Measurements from ENCODE around the gene ZBTB20. TPM values are rescaled to one million over a fixed set of nuclear protein-coding genes. Genes with fewer than 3 reads are reported as not detected.
A peak's percentile ranks its signal among the peaks of the same experiment; 100 is the strongest.

The ZBTB20 gene
- total RNA-seq, 2 donors from 2014 or later = 19.8 to 23.1 TPM

DNA sequence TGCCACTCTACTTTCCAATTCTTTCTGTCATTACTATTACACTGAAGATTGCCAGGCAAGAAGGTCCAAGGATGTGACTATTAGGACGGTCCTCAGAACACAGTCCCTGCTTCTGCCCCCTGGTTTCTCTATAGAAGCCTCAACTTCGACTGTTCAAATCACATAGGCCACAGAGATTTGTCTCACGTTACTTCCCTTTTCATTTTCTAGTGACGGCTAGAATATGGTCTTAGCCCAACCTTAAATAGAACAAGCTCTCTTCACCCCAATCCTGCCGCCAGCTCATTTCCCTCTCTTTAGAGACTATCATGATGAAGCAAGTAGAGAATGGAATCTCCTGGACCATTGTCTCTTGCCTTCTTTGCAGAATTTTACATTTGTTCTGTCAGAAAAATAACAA lies 768.3 kb downstream of the ZBTB20 start:
- no peak overlapping the region for H3K27ac Mint-ChIP-seq
- no peak for ATAC-seq (replicated peaks in 1 of 2)
- H3K27me3 Mint-ChIP-seq (ENCODE audit: low read depth) = no peaks in the 10 kb centered on the region
- DNase-seq = no peak
- no peaks in the 10 kb centered on the region for H3K9me3 Mint-ChIP-seq
- peaks cover 0 to 2% of the 10 kb centered on the region in 2 donors for H3K36me3 Mint-ChIP-seq (ENCODE audit: insufficient read depth in 2 of 2)
- H3K4me1 Mint-ChIP-seq (ENCODE audit: low read depth) = no peaks in the 10 kb centered on the region
- no peak overlapping the region for H3K4me3 Mint-ChIP-seq

DNA sequence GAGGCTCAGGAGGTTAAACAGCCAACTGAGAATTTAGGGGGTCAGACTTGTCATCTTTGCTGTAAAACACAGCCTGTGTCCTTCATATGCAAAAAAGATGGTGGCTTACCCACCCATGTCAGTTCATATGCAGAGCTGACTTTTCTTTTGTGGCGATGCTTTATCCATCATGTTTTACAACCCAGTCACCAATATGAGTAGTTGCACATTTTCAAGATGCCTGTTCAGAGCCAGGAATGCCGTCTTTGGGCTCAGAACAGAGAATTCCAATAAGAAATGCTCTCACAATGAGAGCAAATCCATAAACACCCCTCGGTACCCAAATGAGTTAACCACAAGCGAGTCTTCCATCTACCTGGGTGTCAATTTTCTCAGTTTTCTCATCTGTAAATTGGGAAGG lies 769.7 kb downstream of the ZBTB20 start:
- no peaks in the 10 kb centered on the region for H3K9me3 Mint-ChIP-seq
- H3K4me1 Mint-ChIP-seq (ENCODE audit: low read depth) = no peaks in the 10 kb centered on the region
- no peaks in the 10 kb centered on the region for H3K27me3 Mint-ChIP-seq (ENCODE audit: low read depth)
- DNase-seq (no peak), ATAC-seq (replicated peaks in 1 of 2) (no peak)
- H3K36me3 Mint-ChIP-seq (ENCODE audit: insufficient read depth in 2 of 2) = peaks cover 0 to 2% of the 10 kb centered on the region in 2 donors
- no peak overlapping the region for H3K27ac Mint-ChIP-seq
- no peak overlapping the region for H3K4me3 Mint-ChIP-seq

DNA sequence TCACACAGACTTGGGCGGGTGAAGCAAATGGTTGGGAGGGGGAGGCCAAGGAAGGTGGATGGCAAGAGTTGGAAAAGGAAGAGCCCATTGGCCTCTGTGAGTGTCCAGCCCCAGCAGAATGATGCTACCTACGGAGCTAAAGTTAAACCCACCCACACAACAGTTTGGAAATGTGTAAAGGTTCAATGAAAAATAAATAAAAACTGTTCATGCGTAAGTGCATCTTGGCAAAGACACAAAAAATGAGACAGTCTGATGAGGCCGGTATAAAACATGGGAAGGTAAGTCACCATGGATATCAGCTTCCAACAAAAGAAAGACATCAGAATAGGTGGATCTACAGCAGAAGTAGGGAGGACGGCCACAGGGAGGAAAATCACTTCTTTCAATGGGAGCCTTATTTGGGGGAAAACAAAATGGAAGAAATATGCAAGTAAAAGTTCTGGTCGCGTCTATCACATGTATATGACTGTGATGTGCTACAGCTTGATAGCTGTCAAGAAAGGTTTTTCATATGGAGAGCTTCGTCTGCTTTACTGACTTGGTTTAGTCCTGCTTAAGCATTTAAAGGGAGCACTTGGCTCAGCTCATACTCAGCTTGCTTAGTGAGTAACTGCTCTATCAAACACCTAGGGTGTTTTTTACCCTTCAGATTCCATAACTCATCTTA lies 770.4 kb downstream of the ZBTB20 start:
- no peaks in the 10 kb centered on the region for H3K27me3 Mint-ChIP-seq (ENCODE audit: low read depth)
- no peaks in the 10 kb centered on the region for H3K9me3 Mint-ChIP-seq
- no peaks in the 10 kb centered on the region for H3K4me1 Mint-ChIP-seq (ENCODE audit: low read depth)
- no peak overlapping the region for H3K27ac Mint-ChIP-seq
- peaks cover 0 to 3% of the 10 kb centered on the region in 2 donors for H3K36me3 Mint-ChIP-seq (ENCODE audit: insufficient read depth in 2 of 2)
- ATAC-seq (replicated peaks in 1 of 2) (no peak), DNase-seq (no peak)
- no peak overlapping the region for H3K4me3 Mint-ChIP-seq

DNA sequence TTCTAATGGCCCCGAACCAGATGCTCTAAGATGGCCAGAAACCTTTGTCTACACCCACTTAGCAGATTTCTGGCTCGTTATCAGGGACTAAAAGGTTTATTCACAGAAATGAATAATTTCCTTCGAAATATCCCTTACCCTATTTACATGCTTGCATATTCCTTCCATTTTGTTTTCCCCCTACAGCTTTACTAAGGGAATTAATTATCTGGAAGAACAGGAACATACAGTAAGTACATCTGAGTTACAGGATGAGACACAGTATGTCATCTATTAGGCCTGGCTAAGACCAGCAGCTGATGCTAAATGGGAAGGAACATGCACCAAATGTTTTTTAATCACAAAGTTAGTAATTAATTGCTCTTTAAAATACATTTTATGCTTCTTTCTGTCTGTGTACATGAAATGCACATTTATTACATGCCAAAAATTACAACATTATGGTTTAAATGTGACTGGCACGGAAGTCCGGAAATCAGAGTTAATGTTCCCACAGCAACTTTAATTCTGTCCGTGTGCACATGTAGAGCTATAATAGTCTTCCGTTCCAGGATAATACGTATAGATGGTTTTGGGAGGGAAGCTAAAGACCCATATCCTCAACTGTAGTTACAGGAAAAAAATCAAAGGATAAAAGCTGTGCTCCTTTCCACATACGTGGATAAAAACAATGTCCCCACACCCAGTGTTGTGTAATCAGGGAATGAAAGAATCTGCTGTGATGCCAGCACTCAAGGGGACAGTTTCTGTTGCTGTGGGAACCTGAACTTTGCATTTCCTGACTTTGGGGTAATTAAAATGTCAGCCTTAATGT lies 771.3 kb downstream of the ZBTB20 start:
- no peaks in the 10 kb centered on the region for H3K27me3 Mint-ChIP-seq (ENCODE audit: low read depth)
- no peaks in the 10 kb centered on the region for H3K9me3 Mint-ChIP-seq
- ATAC-seq (replicated peaks in 1 of 2) (no peak), DNase-seq (no peak)
- no peak overlapping the region for H3K4me3 Mint-ChIP-seq
- H3K36me3 Mint-ChIP-seq (ENCODE audit: insufficient read depth in 2 of 2) = peaks cover 0 to 3% of the 10 kb centered on the region in 2 donors
- H3K27ac Mint-ChIP-seq = no peak overlapping the region
- H3K4me1 Mint-ChIP-seq (ENCODE audit: low read depth) = no peaks in the 10 kb centered on the region

DNA sequence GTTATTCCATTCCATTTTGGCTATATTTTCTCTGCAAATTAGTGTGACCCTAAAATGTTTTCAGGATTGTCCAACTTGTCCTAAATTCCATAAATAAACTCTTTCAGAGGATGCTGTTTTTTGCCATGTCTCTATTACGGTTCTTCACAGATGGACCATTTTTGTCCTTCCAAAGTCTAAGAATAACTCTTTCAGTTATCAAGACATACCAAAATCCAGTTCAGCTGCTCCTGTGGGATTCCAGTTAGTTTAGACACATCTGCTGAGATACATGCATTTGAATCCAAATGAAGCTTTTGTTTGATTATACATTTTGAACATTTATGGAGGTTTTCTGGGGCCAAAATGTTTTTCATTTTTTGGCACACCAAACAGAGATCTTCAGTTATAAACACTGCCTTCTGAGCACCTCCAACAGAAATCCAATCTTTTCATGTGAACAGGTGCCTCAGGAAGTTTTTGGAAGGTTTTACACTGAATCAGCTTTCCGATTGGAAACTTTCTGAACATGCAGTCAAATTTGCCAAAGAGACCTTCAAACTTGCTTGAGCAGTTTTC lies 772.6 kb downstream of the ZBTB20 start:
- no peak for ATAC-seq (replicated peaks in 1 of 2)
- H3K9me3 Mint-ChIP-seq = no peaks in the 10 kb centered on the region
- H3K27ac Mint-ChIP-seq = no peak overlapping the region
- no peaks in the 10 kb centered on the region for H3K27me3 Mint-ChIP-seq (ENCODE audit: low read depth)
- peaks cover 0 to 3% of the 10 kb centered on the region in 2 donors for H3K36me3 Mint-ChIP-seq (ENCODE audit: insufficient read depth in 2 of 2)
- no peaks in the 10 kb centered on the region for H3K4me1 Mint-ChIP-seq (ENCODE audit: low read depth)
- no peak overlapping the region for H3K4me3 Mint-ChIP-seq
- DNase-seq = no peak

DNA sequence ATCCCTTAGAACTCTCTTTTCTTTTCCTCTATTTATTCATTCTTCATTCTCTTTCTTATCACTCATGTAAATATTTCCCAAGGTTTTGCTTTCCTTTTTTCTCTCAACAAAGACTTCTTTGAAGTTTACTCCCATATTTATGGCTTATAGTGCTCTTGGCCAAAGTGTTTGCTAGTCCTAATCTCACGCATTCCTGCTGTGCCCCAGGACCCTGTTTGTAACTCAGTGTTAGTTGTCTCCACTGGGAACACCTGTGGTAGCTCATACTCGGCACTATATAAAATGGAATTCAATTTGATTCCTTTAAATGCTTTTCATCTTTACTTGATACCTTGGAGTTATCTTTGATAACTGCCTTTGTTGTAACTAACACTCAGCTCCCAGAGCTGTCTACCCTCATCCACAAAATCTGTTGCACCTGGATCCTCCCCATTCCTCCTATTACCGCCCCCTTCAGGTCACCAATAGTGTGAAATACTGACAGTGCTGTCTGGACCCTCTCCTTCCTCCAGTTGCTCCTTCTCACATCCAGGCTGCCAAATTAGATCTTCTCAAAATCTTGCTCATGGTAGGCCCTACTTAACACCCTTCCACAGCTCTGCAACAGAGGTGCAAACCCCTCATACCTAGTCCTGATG lies 776.4 kb downstream of the ZBTB20 start:
- DNase-seq = no peak
- peaks cover 0 to 2% of the 10 kb centered on the region in 2 donors for H3K36me3 Mint-ChIP-seq (ENCODE audit: insufficient read depth in 2 of 2)
- ATAC-seq (replicated peaks in 1 of 2) = no peak
- peak overlapping the region; percentile 22 for H3K27ac Mint-ChIP-seq
- no peak overlapping the region for H3K4me3 Mint-ChIP-seq
- H3K9me3 Mint-ChIP-seq = no peaks in the 10 kb centered on the region
- no peaks in the 10 kb centered on the region for H3K4me1 Mint-ChIP-seq (ENCODE audit: low read depth)
- no peaks in the 10 kb centered on the region for H3K27me3 Mint-ChIP-seq (ENCODE audit: low read depth)

GRCh38 chr3:114365909-114366308 lies 781.2 kb downstream of the ZBTB20 start:
- Mint-ChIP-seq H3K27ac (no peak overlapping the region), H3K4me3 (no peak overlapping the region), H3K4me1 (ENCODE audit: low read depth) (peaks cover 30% of the 10 kb centered on the region), H3K9me3 (no peaks in the 10 kb centered on the region), H3K27me3 (ENCODE audit: low read depth) (no peaks in the 10 kb centered on the region), H3K36me3 (ENCODE audit: insufficient read depth in 2 of 2) (no peaks in the 10 kb centered on the region)
- DNase-seq = no peak
- no peak for ATAC-seq (replicated peaks in 1 of 2)

DNA sequence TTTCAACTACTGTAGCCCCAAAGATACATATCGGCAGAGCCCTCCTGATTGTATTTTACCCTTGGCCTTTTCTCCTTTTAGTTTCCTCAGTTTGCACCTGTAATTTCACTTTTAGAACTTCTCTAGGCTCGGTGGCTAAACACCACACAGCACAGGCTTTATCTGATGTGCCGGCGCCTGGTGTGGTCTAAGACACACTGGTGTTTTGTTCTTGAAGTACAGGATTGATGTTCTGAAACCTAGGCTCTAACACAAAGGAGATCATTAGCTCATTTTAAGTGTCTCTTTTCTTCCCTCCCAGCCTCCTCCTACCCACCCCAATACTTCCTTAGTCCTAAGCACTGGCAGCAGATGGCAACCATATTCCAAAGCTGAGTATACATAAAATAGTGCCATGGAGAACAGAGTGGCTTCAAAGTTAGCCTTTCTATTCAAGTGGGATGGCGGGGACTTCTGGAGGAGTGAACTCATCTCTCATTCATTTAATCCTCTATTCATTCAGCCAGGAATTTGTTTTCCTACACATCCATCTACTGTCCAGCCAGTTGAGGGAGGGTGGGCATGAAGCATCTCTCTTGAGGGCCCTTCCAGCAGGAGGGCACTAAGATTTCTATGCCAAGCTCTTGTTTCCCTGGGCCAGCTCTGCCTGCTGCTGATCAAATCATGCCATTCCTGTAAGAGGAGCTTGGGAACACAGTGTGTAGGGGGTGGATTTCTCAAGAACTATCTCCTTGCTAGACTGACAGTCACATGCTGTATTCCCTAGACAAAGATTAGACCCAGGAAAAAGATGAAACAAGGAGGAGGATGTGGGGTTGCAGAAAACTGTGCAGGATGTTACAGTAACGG lies 782.1 kb downstream of the ZBTB20 start:
- no peaks in the 10 kb centered on the region for H3K27me3 Mint-ChIP-seq (ENCODE audit: low read depth)
- ATAC-seq (replicated peaks in 1 of 2) = no peak
- H3K4me1 Mint-ChIP-seq (ENCODE audit: low read depth) = peaks cover 30% of the 10 kb centered on the region
- DNase-seq = no peak
- no peak overlapping the region for H3K4me3 Mint-ChIP-seq
- H3K9me3 Mint-ChIP-seq = no peaks in the 10 kb centered on the region
- H3K27ac Mint-ChIP-seq = no peak overlapping the region
- no peaks in the 10 kb centered on the region for H3K36me3 Mint-ChIP-seq (ENCODE audit: insufficient read depth in 2 of 2)

DNA sequence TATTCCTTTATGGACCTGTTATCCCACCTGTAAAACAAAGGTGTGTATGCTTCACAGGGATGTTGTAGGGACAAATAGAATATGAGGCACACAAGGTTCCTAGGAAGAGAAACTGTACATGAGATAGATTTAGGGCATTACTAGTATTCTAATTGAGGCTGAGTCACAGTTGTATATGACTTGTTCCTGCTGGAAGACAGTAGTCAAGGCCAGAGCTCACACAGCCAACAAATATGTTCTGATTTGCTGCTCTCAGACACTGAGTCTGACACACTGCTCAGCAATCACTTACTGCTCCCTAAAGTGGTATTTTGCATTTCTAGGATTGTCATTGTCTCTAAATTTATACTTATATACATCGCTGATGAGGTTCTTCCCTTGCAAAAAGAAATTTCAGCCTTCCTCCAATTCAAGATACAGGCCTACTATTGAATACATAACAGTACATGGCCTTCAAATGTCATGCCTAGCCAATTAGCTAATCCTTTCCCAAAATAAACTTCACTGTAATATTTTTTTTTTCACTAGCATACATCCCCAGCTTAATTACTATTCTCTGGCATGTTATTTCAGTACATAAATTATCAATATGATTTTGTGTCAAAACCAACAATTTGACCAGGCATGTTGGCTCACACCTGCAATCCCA lies 783.4 kb downstream of the ZBTB20 start:
- H3K36me3 Mint-ChIP-seq (ENCODE audit: insufficient read depth in 2 of 2) = no peaks in the 10 kb centered on the region
- no peak overlapping the region for H3K27ac Mint-ChIP-seq
- ATAC-seq (replicated peaks in 1 of 2) = peak in 1 of 2 donors; percentile 42

DNA sequence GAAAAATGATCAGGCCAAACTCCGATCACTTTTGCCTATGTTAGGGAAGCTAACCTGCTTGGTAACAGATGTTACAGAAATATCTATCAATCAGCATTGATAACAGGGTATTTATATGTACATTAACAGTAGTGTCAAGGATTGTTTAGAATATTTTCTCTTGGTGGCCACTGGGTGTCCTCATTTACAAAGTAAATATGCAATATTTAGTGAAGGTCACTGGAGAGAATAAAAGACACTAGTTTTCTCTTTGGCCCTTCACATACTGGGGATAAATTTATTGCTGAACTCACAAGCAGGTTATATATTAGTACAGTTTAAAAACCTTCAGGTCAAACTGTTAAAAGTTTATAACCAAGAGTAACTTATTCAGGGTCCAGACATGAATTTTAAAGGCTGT lies 784.3 kb downstream of the ZBTB20 start:
- H3K4me3 Mint-ChIP-seq = no peak overlapping the region
- H3K4me1 Mint-ChIP-seq (ENCODE audit: low read depth) = peaks cover 30% of the 10 kb centered on the region
- ATAC-seq (replicated peaks in 1 of 2) (no peak), DNase-seq (no peak)
- no peaks in the 10 kb centered on the region for H3K36me3 Mint-ChIP-seq (ENCODE audit: insufficient read depth in 2 of 2)
- no peaks in the 10 kb centered on the region for H3K27me3 Mint-ChIP-seq (ENCODE audit: low read depth)
- no peaks in the 10 kb centered on the region for H3K9me3 Mint-ChIP-seq
- H3K27ac Mint-ChIP-seq = peak overlapping the region; percentile 84

More for the DNA sequence above, 783.4 kb downstream of the ZBTB20 start:
- H3K9me3 Mint-ChIP-seq = no peaks in the 10 kb centered on the region
- no peaks in the 10 kb centered on the region for H3K27me3 Mint-ChIP-seq (ENCODE audit: low read depth)
- no peak overlapping the region for H3K4me3 Mint-ChIP-seq
- no peak for DNase-seq
- H3K4me1 Mint-ChIP-seq (ENCODE audit: low read depth) = peaks cover 30% of the 10 kb centered on the region

- ATAC-seq (replicated peaks in 1 of 2) (no peak), DNase-seq (no peak)
- H3K27ac Mint-ChIP-seq = peak overlapping the region; percentile 82
- H3K4me1 Mint-ChIP-seq (ENCODE audit: low read depth) = peaks cover 30% of the 10 kb centered on the region
- H3K4me3 Mint-ChIP-seq = no peak overlapping the region
- H3K27me3 Mint-ChIP-seq (ENCODE audit: low read depth) = no peaks in the 10 kb centered on the region
- H3K36me3 Mint-ChIP-seq (ENCODE audit: insufficient read depth in 2 of 2) = no peaks in the 10 kb centered on the region
- no peaks in the 10 kb centered on the region for H3K9me3 Mint-ChIP-seq
Observed at GRCh38 chr3:114361391-114361790, 785.7 kb downstream of the ZBTB20 start.

- DNase-seq = no peak
- H3K9me3 Mint-ChIP-seq = no peaks in the 10 kb centered on the region
- ATAC-seq (replicated peaks in 1 of 2) = peak; percentile 41 to 49
- H3K4me1 Mint-ChIP-seq (ENCODE audit: low read depth) = peaks cover 5% of the 10 kb centered on the region
- no peaks in the 10 kb centered on the region for H3K27me3 Mint-ChIP-seq (ENCODE audit: low read depth)
- H3K36me3 Mint-ChIP-seq (ENCODE audit: insufficient read depth in 2 of 2) = no peaks in the 10 kb centered on the region
- no peak overlapping the region for H3K27ac Mint-ChIP-seq
- H3K4me3 Mint-ChIP-seq = no peak overlapping the region
Observed at GRCh38 chr3:114356525-114356924, 790.6 kb downstream of the ZBTB20 start.

All from activated T-cell treated with anti-CD3 and anti-CD28 coated beads, Interleukin-2, amount 50 U/mL, for 72 hours (primary cell).